CD4-positive, alpha-beta T cell treated with Interleukin-15 for 4 hours (primary cell): Measurements from ENCODE around the gene PROSER1.
"Not testable (repeated sequence)": the region's sequence is repeated elsewhere in the genome, so short reads cannot be mapped to it uniquely, and the experiment has no call there.

Experiments used
- DNase-seq: peaks from one replicate; pipeline ENCODE4 v3.0.0-alpha.2; 2020; ENCODE audit warnings: low spot score

The PROSER1 gene

GRCh38 chr13:39025433-39025839 is 12.5 kb downstream of the PROSER1 start:
- DNase-seq, result no peak

- DNase-seq, result no peak
These were observed 14.1 kb downstream of the PROSER1 start for GRCh38 chr13:39023761-39024160.

GRCh38 chr13:39023316-39023715 is 14.6 kb downstream of the PROSER1 start:
- DNase-seq, result no peak

GRCh38 chr13:39020853-39021462 is 16.9 kb downstream of the PROSER1 start:
- no peak for DNase-seq

GRCh38 chr13:39016787-39017186 is 21.1 kb downstream of the PROSER1 start:
- DNase-seq, result no peak

- DNase-seq, result no peak
These were observed 21.8 kb downstream of the PROSER1 start for GRCh38 chr13:39016087-39016486.

- no peak for DNase-seq
These were observed 24.4 kb downstream of the PROSER1 start for GRCh38 chr13:39013462-39013861.

- DNase-seq, result no peak
These were observed 25.3 kb downstream of the PROSER1 start for GRCh38 chr13:39012608-39013007.

GRCh38 chr13:39006371-39007111 is 31.3 kb downstream of the PROSER1 start:
- DNase-seq, result not testable (repeated sequence)

- no peak for DNase-seq
These were observed 39.1 kb downstream of the PROSER1 start for GRCh38 chr13:38998739-38999138.

GRCh38 chr13:38993381-38993780 is 44.5 kb downstream of the PROSER1 start:
- DNase-seq, result no peak

GRCh38 chr13:38990693-38991092 is 47.2 kb downstream of the PROSER1 start, which contains the start of gene STOML3:
TSS of gene STOML3 (minus strand) at chr13:38990831. CDS start at chr13:38990721, 110 bp downstream.
- DNase-seq, result no peak

GRCh38 chr13:38981096-38981495 is 56.8 kb downstream of the PROSER1 start:
- no peak for DNase-seq

- no peak for DNase-seq
These were observed 57.2 kb downstream of the PROSER1 start for GRCh38 chr13:38980750-38981078.

- DNase-seq, result no peak
These were observed 57.8 kb downstream of the PROSER1 start for GRCh38 chr13:38979891-38980749.

- no peak for DNase-seq
These were observed 67.4 kb downstream of the PROSER1 start for GRCh38 chr13:38970380-38971051.

GRCh38 chr13:38969187-38969586 is 68.7 kb downstream of the PROSER1 start:
- DNase-seq, result no peak

- DNase-seq, result no peak
These were observed 70.4 kb downstream of the PROSER1 start for GRCh38 chr13:38967446-38967845.

GRCh38 chr13:38965281-38965680 is 72.6 kb downstream of the PROSER1 start:
- DNase-seq, result no peak

- DNase-seq, result no peak
These were observed 77.7 kb downstream of the PROSER1 start for GRCh38 chr13:38960175-38960574.
